GM20431 (cell line): Measurements from ENCODE around the gene GRAMD1A.

Experiments
- in situ Hi-C: fragments of 300-500 bp; cut with MseI, MboI; formaldehyde crosslinking; loops from one replicate; pipeline ENCODE4 v1.15.0; 2020; ENCODE audit warnings: low sequenced_read_pairs; ENCODE audit not compliant: unreplicated experiment

GRAMD1A gene

DNA sequence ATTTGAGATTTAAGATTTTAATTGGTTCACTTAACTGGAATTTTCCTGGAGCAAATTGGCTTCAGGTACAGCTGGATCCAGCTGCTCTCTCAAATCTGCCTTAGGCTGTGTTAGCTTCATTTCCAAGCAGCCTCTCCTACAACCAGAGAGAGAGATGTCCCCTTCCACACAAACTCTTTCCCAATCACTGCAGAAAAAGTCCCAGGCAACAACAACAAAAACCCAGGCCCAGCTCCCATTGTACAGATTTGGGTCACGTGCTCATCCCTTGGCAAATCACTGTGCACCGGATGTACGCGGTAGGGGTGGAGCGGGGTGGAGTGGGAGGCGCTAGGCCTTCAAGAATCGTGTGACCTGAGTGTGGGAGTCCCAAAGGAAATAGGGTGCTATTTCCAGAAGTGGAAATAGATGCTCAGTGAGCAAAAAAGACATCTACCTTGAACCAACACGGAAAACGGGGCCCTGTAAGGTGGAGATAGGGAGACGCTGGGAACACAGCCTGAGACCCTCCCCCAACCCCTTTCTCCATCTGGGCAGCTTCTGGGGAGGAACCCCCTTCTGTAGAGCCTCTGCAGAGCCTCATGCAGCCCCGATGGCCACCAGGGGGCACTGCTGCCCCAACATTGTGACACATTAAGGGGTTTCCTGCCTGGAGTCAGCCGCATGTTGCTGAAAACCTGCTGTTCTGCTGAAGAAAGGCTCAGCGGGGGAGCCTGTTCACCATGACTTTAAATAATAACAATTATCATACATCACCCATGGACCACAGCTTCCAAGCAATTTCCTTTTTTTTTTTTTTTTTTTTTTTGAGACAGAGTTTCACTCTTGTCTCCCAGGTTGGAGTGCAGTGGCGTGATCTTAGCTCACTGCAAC is 66.8 kb downstream of the GRAMD1A start:
- in situ Hi-C loops, result no loop called here

DNA sequence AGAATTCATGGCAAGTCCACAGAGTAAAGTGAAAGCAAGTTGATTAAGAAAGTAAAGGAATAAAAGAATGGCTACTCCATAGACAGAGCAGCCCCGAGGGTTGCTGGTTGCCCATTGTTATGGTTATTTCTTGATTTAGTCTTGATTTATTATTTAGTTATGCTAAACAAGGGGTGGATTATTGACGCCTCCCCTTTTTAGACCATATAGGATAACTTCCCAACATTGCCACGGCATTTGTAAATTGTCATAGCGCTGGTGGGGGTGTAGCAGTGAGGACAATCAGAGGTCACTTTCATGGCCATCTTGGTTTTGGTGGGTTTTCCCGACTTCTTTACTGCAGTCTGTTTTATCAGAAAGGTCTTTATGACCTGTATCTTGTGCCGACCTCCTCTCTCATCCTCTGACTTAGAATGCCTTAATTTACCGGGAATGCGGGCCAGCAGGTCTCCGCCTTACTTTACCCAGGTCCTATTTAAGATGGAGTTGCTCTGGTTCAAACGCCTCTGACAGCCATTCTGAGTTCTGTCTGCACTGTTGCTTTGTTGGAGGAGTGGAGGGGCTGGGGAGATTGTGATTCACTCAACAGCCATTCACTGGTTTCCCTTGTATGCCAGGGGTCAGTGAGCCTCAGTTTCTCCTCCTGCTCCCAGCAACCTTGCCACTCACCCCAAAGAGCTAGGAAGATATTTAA is 69.0 kb downstream of the GRAMD1A start:
- in situ Hi-C loops, result no loop called here

DNA sequence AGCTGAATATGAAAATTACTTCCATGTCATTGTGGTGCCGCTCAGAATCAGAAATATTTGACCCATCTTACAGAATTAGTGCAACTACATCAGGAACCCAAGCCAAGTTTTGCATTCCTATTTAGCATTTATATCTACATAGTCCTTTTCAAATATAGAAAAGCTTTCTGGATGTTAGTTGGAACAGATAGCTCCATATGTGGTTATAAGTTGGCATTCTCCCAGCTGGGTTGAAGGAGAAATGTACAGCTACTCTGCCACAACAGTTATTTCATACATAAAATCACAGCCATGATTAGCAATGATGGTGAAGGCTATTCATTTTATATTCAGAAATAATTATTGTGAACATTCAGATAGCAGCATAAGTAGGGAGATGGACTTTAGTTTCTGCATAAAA is 69.6 kb downstream of the GRAMD1A start:
- in situ Hi-C loops, result no loop called here

DNA sequence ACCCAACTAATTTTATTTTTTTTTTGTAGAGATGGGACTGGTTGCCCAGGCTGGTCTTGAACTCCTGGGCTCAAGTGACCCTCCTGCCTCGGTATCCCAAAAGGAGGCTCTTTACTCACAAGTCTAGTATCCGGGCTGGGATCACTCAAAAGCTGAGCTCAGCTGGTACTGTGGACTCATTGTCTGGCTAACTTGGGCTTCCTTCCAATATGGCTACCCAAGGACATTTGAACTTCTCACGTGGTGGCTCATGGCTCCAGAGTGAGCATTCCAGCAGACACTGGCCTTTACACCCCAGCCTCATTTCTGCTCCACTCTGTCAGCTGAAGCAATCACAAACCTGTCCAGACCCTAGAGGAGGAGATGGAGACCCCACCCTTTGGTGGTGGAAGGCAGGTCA is 70.3 kb downstream of the GRAMD1A start:
- in situ Hi-C loops, result no loop called here

DNA sequence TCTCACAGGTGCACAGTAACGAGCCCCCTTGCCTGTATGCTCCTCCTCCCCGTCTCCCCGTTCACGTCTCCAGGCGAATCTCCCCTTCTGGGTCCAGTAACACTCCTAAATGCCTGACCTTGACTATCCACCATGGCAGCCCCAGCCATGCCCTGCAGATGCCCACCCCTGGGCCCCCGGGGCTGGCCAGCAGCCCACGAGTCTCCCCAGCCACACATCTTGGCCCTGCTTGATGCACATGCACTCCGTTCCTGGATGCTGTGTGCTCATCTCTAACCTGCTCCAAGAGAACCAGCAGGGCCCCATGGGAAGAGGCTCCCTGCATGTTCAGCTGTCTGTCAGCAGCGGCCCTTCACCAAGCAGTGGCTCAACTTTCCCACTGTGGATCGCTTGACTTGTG is 73.4 kb downstream of the GRAMD1A start:
- in situ Hi-C loops, result no loop called here

DNA sequence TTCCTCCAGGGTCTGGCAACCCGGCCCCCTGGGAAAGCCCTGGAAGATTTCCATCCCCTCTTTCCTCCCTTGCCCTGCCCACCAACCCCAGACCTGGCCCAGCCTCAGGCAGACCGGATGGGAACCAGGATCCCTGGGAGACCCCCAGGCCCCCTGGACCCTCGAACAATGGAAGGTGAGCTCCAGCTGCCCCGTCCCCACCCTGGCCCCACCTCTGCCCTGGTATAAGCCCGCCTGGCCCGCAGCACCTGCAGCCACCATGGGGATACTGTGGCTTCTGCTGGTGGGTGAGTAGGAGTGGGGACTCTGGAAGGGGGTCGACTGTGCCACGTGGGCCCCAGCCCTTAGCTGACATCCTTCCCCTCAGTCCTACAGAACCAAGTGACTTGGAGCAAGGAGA is 73.8 kb downstream of the GRAMD1A start:
- in situ Hi-C loops, result no loop called here

DNA sequence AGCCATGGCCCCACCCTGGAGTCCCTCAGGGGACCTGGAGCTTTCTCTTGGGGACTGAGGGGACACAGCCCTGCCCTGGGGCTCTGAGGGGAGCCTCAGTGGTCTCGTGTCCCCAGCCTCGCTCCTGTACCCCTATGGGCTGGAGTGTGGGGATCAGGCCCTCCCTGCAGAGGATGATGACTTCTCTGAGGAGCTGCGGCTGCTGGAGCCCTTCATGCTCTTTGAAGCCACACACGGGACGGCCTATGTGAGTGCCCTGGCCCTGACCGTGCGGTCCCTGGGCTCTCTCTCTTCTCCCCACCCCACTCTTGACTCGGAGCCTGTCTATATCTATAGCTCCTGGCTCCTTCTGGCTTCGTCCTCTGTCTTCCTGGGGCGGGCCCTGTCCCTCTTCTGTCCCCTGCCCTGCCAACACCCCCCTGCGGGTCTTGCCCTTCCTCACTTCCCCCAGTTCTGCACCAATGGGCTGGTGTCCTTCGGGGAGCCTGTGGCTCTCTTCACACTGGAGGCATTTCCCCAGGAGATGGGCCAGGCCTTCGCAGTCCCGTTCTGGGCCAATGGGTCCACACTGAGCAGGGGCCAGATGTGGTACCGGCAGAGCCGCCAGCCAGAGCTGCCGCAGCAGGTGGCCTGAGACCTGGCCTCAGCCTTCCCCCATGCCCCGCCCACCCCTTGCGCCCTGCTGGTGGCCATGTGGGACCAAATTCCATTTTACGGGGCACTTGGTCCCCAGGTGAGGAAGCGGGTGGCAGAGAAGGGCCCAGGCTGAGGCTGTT is 74.5 kb downstream of the GRAMD1A start:
- in situ Hi-C loops, result no loop called here

DNA sequence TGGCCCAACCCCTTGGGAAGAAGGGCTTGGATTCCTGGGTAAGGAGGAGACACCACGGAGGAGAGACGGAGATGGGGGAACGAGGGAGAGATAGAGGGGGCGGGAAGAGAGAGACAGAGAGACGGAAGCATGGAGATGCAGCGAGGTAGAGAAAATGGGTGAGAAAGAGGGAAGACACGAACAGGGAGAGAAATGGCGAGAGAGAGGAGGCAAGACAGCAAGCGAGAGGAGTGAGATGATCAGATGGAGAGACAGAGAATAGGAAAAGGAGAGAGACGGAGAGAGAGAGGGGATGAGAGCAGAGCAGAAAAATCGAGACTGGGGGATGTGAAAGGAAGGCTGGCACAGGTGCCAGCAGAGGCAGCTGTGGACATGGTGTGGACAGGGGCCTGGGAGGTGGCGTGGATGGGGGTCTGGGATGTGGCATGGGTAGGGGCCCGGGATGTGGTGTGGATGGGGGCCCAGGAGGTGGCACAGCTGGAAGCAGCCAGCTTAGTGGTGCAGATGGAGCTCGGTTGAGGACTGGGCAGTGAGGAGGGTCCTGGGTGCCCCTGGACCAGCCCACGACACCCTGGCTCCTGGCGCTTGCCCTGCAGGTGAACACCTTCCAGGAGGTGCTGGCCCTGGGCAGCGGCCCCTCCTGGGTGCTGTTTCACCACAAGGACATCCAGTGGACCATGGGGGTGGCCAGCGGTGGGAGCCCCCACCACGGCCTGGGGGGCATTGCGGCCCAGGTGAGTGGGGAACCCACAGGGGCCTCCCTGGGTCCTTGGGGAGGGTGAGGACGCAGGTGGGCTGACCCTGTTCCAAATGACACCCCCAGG is 75.3 kb downstream of the GRAMD1A start:
- in situ Hi-C loops, result no loop called here

DNA sequence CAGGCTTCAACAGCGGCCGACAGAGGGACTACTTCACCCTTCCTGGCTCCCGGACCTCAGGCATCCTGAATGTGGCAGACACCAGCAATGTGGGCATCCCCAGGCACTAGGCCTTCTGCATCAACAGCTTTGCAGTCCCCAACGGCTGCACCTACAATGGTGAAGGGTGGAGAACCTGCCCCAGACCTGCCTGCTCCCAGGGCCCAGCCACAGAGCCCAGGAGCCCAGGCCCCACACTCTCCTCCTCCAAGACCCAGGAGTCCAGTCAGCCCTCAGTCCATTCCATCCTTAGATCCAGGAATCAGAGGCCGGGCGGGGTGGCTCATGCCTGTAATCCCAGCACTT is 75.9 kb downstream of the GRAMD1A start:
- in situ Hi-C loops, result no loop called here
